K562 (cell line): ENCODE results near the gene GALE. TPM values are rescaled to one million over a fixed set of nuclear protein-coding genes. Genes with fewer than 3 reads are reported as not detected.

ENCODE experiments used
- GTF2E2 ChIP-seq: fragments of 200-800 bp; sonication (Bioruptor generic); IDR thresholded peaks from 2 replicates; pipeline ENCODE4 v1.6.1; 2016; ENCODE audit warnings: missing genetic modification characterization, missing compliant biosample characterization
- MBD2 ChIP-seq: sonication (generic); IDR thresholded peaks from 2 replicates; pipeline ENCODE4 v1.6.1; 2016; ENCODE audit warnings: low read depth, borderline replicate concordance
- MYC ChIP-seq, 2 experiments: fragments of 250-450 bp in 1 of 2; sonication (Bioruptor Pico) in 1 of 2; IDR thresholded peaks; 2 replicates each; pipeline versions ENCODE4 v1.5.1 to v1.6.1; 2012 to 2021; ENCODE audit warnings: low read depth in 2 of 2, borderline replicate concordance in 1 of 2, improper control_type of control experiment in 1 of 2, low read length in 1 of 2, mild to moderate bottlenecking in 1 of 2, moderate library complexity in 1 of 2
- SIN3A ChIP-seq, 2 experiments: fragments of 150-350 bp in 1 of 2; IDR thresholded peaks; 2 replicates each; pipeline ENCODE4 v1.6.1; 2011 to 2016; ENCODE audit warnings: borderline replicate concordance in 2 of 2, low read depth in 2 of 2, low read length in 2 of 2, mild to moderate bottlenecking in 2 of 2, moderate library complexity in 2 of 2; ENCODE audit not compliant: control insufficient read depth in 1 of 2
- TFAP4 ChIP-seq: sonication (generic); formaldehyde crosslinking; IDR thresholded peaks from 2 replicates; pipeline ENCODE4 v1.8.0; 2022; ENCODE audit warnings: missing genetic modification reagents, mild to moderate bottlenecking, moderate library complexity, borderline replicate concordance
- USF2 ChIP-seq: sonication (generic); formaldehyde crosslinking; IDR thresholded peaks from 2 replicates; pipeline ENCODE4 v1.5.0; 2020; ENCODE audit warnings: missing genetic modification reagents
- YY1 ChIP-seq, 3 experiments: IDR thresholded peaks; 2 replicates each; pipeline ENCODE4 v1.6.1; 2011; ENCODE audit warnings: low read length in 2 of 3, mild to moderate bottlenecking in 2 of 3, moderate library complexity in 2 of 3, borderline replicate concordance in 1 of 3, control low read depth in 1 of 3, low read depth in 1 of 3; ENCODE audit not compliant: insufficient read depth in 3 of 3, insufficient replicate concordance in 2 of 3, control insufficient read depth in 1 of 3, insufficient read length in 1 of 3; ENCODE audit errors: extremely low read depth in 1 of 3
- ZFP1 ChIP-seq: fragments of 450-650 bp; formaldehyde crosslinking; IDR thresholded peaks from 2 replicates; pipeline ENCODE4 v1.4.0; 2020; ENCODE audit warnings: mild to moderate bottlenecking, mixed read lengths
- ZNF740 ChIP-seq, 3 experiments: fragments of 200-800 bp in 1 of 3; sonication (Bioruptor generic) in 1 of 3; sonication (generic) in 1 of 3; formaldehyde crosslinking in 1 of 3; IDR thresholded peaks; 2 replicates each; pipeline versions ENCODE4 v1.6.1 to v1.8.0; 2016 to 2022; ENCODE audit warnings: mild to moderate bottlenecking in 2 of 3, missing compliant biosample characterization in 2 of 3, missing genetic modification characterization in 2 of 3, missing genetic modification reagents in 1 of 3
- polyA plus RNA-seq, 8 experiments: library from polyadenylated mRNA; depleted of rRNA in 4 of 8; stranded (reverse) in 5 of 8; unstranded in 3 of 8; fragments of >200 nt; fragmentation: Nextera tagmentation in 2 of 8; fragmentation: Illumina TruSeq in 1 of 8; extraction: Ambion mirVana in 2 of 8; extraction: Trizol in 1 of 8; gene quantifications; 2 replicates each; pipeline versions ENCODE4 v1.2.1 to v1.2.3, GENCODE V29; 2011 to 2014; ENCODE audit warnings: inconsistent platforms in 1 of 8, missing spikeins in 1 of 8
- total RNA-seq, 7 experiments: library from RNA; depleted of rRNA in 6 of 7; stranded (reverse); fragments of >200 nt in 6 of 7; fragmentation: Illumina TruSeq in 2 of 7; extraction: Trizol in 2 of 7; gene quantifications; 2 replicates each; pipeline versions ENCODE4 v1.2.1 to v1.2.3, GENCODE V29; 2011 to 2021; ENCODE audit warnings: low replicate concordance in 1 of 7
- TF ChIP-seq, protein P1 (sequence below), 2 experiments: fragments of 150-350 bp in 1 of 2; IDR thresholded peaks; 2 replicates each; pipeline ENCODE4 v1.6.1; 2012 to 2016; ENCODE audit warnings: low read depth in 2 of 2, low read length in 2 of 2, mild to moderate bottlenecking in 1 of 2, moderate library complexity in 1 of 2
- TF ChIP-seq, protein P2 (sequence below): sonication (generic); formaldehyde crosslinking; IDR thresholded peaks from 2 replicates; pipeline ENCODE4 v1.8.1; 2023; ENCODE audit warnings: mild to moderate bottlenecking, missing genetic modification reagents
- TF ChIP-seq, protein P3 (sequence below): sonication (generic); formaldehyde crosslinking; IDR thresholded peaks from 2 replicates; pipeline ENCODE4 v1.8.0; 2022; ENCODE audit warnings: mild to moderate bottlenecking, low read depth, missing genetic modification reagents

The GALE gene
- total and polyA plus RNA-seq, 9 of the 15 experiments (the other 6 are each of a cell fraction or from before 2014, with no cell fraction given), result 8.4 to 139 (median 88.3) TPM

DNA sequence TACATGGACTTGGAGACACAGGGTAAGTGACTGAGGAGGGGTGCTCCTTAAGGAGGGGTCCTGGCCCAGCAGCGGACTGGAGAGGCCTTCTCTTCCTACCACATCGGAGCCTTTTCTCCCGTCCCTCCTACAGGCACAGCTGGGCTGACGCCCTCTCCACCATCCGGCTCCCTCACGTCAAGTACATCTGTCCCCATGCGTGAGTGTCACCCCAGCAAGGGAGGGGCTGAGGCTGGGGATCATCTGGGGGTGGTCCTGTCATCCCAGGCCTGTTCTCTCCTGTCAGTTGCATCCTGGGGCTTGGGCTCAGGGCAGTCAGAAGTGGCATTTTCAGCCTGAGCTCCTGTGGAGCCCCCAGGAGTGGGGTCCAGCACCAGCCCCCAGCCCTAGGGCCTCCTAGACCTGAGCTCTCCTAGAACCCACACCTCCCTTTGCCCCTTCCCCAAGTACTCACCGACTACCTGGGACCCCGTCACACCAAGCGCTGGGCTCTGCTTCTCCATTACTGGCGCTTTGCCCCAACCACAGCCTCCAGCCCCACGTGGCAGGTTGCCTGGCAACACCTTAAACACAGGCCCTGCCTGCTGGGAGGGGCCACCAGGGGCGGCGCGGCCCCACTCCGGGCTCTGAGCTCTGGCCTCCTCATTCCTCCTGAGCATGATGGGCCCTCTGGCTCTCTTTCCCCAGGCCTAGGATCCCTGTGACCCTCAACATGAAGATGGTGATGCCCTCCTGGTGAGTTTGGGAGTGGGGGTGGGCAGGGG, 7.4 kb downstream of the GALE start (continued):
- TF ChIP-seq, protein P1, sequence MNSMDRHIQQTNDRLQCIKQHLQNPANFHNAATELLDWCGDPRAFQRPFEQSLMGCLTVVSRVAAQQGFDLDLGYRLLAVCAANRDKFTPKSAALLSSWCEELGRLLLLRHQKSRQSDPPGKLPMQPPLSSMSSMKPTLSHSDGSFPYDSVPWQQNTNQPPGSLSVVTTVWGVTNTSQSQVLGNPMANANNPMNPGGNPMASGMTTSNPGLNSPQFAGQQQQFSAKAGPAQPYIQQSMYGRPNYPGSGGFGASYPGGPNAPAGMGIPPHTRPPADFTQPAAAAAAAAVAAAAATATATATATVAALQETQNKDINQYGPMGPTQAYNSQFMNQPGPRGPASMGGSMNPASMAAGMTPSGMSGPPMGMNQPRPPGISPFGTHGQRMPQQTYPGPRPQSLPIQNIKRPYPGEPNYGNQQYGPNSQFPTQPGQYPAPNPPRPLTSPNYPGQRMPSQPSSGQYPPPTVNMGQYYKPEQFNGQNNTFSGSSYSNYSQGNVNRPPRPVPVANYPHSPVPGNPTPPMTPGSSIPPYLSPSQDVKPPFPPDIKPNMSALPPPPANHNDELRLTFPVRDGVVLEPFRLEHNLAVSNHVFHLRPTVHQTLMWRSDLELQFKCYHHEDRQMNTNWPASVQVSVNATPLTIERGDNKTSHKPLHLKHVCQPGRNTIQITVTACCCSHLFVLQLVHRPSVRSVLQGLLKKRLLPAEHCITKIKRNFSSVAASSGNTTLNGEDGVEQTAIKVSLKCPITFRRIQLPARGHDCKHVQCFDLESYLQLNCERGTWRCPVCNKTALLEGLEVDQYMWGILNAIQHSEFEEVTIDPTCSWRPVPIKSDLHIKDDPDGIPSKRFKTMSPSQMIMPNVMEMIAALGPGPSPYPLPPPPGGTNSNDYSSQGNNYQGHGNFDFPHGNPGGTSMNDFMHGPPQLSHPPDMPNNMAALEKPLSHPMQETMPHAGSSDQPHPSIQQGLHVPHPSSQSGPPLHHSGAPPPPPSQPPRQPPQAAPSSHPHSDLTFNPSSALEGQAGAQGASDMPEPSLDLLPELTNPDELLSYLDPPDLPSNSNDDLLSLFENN (IDR thresholded peaks at IDR 0.05; ENCODE audit: low read depth in 2 of 2, low read length in 2 of 2), result no peak
- TF ChIP-seq TFAP4 (CRISPR knock-in tag) (peak; percentile 62; the same call in 1 of the 2 replicates), USF2 (CRISPR knock-in tag) (peak; percentile 70), GTF2E2 (tag) (no peak), MYC (IDR thresholded peaks at IDR 0.05; ENCODE audit: low read depth, low read length) (peak; percentile 60; the same call in 1 of the 2 replicates), MYC (CRISPR knock-in tag; IDR thresholded peaks at IDR 0.05; ENCODE audit: borderline replicate concordance, low read depth) (no peak), ZNF740 (CRISPR knock-in tag; IDR thresholded peaks at IDR 0.05) (no peak), ZNF740 (tag; IDR thresholded peaks at IDR 0.05) (no peak), ZFP1 (CRISPR knock-in tag) (no peak), YY1 (IDR thresholded peaks at IDR 0.05; ENCODE audit: borderline replicate concordance in 1 of 3, control insufficient read depth in 1 of 3, extremely low read depth in 1 of 3, insufficient read depth in 3 of 3, insufficient read length in 1 of 3, insufficient replicate concordance in 2 of 3, low read depth in 1 of 3, low read length in 2 of 3) (peak in 1 of 3 experiments; percentile 36), MBD2 (no peak), SIN3A (IDR thresholded peaks at IDR 0.05; ENCODE audit: borderline replicate concordance in 2 of 2, control insufficient read depth in 1 of 2, low read depth in 2 of 2, low read length in 2 of 2) (peak; percentile 70 to 89; a peak in 3 of 4 replicates)
- TF ChIP-seq, protein P2, sequence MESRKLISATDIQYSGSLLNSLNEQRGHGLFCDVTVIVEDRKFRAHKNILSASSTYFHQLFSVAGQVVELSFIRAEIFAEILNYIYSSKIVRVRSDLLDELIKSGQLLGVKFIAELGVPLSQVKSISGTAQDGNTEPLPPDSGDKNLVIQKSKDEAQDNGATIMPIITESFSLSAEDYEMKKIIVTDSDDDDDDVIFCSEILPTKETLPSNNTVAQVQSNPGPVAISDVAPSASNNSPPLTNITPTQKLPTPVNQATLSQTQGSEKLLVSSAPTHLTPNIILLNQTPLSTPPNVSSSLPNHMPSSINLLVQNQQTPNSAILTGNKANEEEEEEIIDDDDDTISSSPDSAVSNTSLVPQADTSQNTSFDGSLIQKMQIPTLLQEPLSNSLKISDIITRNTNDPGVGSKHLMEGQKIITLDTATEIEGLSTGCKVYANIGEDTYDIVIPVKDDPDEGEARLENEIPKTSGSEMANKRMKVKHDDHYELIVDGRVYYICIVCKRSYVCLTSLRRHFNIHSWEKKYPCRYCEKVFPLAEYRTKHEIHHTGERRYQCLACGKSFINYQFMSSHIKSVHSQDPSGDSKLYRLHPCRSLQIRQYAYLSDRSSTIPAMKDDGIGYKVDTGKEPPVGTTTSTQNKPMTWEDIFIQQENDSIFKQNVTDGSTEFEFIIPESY (CRISPR knock-in tag), result 0 out of 2 replicates have a peak, but pooled peaks have one; percentile 25
- TF ChIP-seq, protein P3, sequence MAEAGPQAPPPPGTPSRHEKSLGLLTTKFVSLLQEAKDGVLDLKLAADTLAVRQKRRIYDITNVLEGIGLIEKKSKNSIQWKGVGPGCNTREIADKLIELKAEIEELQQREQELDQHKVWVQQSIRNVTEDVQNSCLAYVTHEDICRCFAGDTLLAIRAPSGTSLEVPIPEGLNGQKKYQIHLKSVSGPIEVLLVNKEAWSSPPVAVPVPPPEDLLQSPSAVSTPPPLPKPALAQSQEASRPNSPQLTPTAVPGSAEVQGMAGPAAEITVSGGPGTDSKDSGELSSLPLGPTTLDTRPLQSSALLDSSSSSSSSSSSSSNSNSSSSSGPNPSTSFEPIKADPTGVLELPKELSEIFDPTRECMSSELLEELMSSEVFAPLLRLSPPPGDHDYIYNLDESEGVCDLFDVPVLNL (CRISPR knock-in tag), result no peak
